K562 (cell line): ENCODE results near the gene ANO9. TPM values are rescaled to one million over a fixed set of nuclear protein-coding genes. Genes with fewer than 3 reads are reported as not detected.

Experiments used
- ARID1B ChIP-seq: fragments of 450-650 bp; IDR thresholded peaks from 2 replicates; pipeline ENCODE4 v1.6.1; 2016; ENCODE audit warnings: antibody characterized with exemption, mild to moderate bottlenecking, inconsistent platforms
- CBX1 ChIP-seq: sonication (generic); IDR thresholded peaks from 2 replicates; pipeline ENCODE4 v1.6.1; 2016; ENCODE audit warnings: antibody characterized with exemption, low read depth, mild to moderate bottlenecking
- HNRNPK ChIP-seq: fragments of 200-400 bp; formaldehyde crosslinking; IDR thresholded peaks from one replicate; pipeline ENCODE4 v1.6.1; 2018; ENCODE audit warnings: mild to moderate bottlenecking, low read depth, low read length; ENCODE audit not compliant: poor library complexity, severe bottlenecking
- HOXB6 ChIP-seq: fragments of 250-450 bp; sonication (Bioruptor Pico); IDR thresholded peaks from 2 replicates; pipeline ENCODE4 v1.5.1; 2022; ENCODE audit warnings: mild to moderate bottlenecking, borderline replicate concordance
- KLF1 ChIP-seq: fragments of 450-650 bp; IDR thresholded peaks from 2 replicates; pipeline ENCODE4 v1.6.1; 2016; ENCODE audit warnings: missing genetic modification characterization, missing compliant biosample characterization
- MAFF ChIP-seq: IDR thresholded peaks from 2 replicates; pipeline ENCODE4 v1.6.1; 2012; ENCODE audit warnings: low read length, improper control_type of control experiment
- MIER1 ChIP-seq: fragments of 450-650 bp; IDR thresholded peaks from 2 replicates; pipeline ENCODE4 v1.6.1; 2016; ENCODE audit warnings: antibody characterized with exemption, mild to moderate bottlenecking, low read depth
- NFE2 ChIP-seq: IDR thresholded peaks from 2 replicates; pipeline ENCODE4 v1.6.1; 2014; ENCODE audit warnings: antibody characterized with exemption, low read depth
- NFIC ChIP-seq: fragments of 450-650 bp; IDR thresholded peaks from 2 replicates; pipeline ENCODE4 v1.6.1; 2017; ENCODE audit warnings: mild to moderate bottlenecking, inconsistent platforms
- SMAD1 ChIP-seq: fragments of 150-350 bp; IDR thresholded peaks from 2 replicates; pipeline ENCODE4 v1.6.1; 2014; ENCODE audit warnings: low read length, low read depth; ENCODE audit not compliant: partially characterized antibody
- SRSF3 ChIP-seq: fragments of 200-400 bp; formaldehyde crosslinking; IDR thresholded peaks from 2 replicates; pipeline ENCODE4 v1.6.1; 2016; ENCODE audit warnings: mild to moderate bottlenecking, low read length, moderate library complexity; ENCODE audit not compliant: insufficient read depth
- TCF7 ChIP-seq: sonication (generic); IDR thresholded peaks from 2 replicates; pipeline ENCODE4 v1.6.1; 2016; ENCODE audit warnings: antibody characterized with exemption, borderline replicate concordance
- TFAM ChIP-seq: fragments of 250-450 bp; sonication (Bioruptor Pico); conservative IDR thresholded peaks from 2 replicates; pipeline ENCODE4 v1.5.0; 2021; ENCODE audit warnings: mild to moderate bottlenecking, moderate library complexity
- ZNF561 ChIP-seq: fragments of 450-650 bp; formaldehyde crosslinking; conservative IDR thresholded peaks from 2 replicates; pipeline ENCODE4 v1.4.0; 2020; ENCODE audit warnings: mild to moderate bottlenecking, moderate library complexity
- ZNF584 ChIP-seq: fragments of 200-800 bp; sonication (Bioruptor generic); IDR thresholded peaks from 2 replicates; pipeline ENCODE4 v1.6.1; 2016; ENCODE audit warnings: low read depth, mild to moderate bottlenecking, missing genetic modification characterization, missing compliant biosample characterization
- ZNF696 ChIP-seq: fragments of 250-450 bp; sonication (Bioruptor Pico); conservative IDR thresholded peaks from 2 replicates; pipeline ENCODE4 v1.4.0; 2020; ENCODE audit warnings: mild to moderate bottlenecking, moderate library complexity
- polyA plus RNA-seq, 8 experiments: library from polyadenylated mRNA; depleted of rRNA in 4 of 8; stranded (reverse) in 5 of 8; unstranded in 3 of 8; fragments of >200 nt; fragmentation: Nextera tagmentation in 2 of 8; fragmentation: Illumina TruSeq in 1 of 8; extraction: Ambion mirVana in 2 of 8; extraction: Trizol in 1 of 8; gene quantifications; 2 replicates each; pipeline versions ENCODE4 v1.2.1 to v1.2.3, GENCODE V29; 2011 to 2014; ENCODE audit warnings: inconsistent platforms in 1 of 8, missing spikeins in 1 of 8
- total RNA-seq, 7 experiments: library from RNA; depleted of rRNA in 6 of 7; stranded (reverse); fragments of >200 nt in 6 of 7; fragmentation: Illumina TruSeq in 2 of 7; extraction: Trizol in 2 of 7; gene quantifications; 2 replicates each; pipeline versions ENCODE4 v1.2.1 to v1.2.3, GENCODE V29; 2011 to 2021; ENCODE audit warnings: low replicate concordance in 1 of 7
- TF ChIP-seq, protein P1 (sequence below): sonication (generic); formaldehyde crosslinking; IDR thresholded peaks from 2 replicates; pipeline ENCODE4 v1.8.0; 2022; ENCODE audit warnings: mild to moderate bottlenecking, missing genetic modification reagents
- TF ChIP-seq, protein P2 (sequence below): fragments of 450-650 bp; IDR thresholded peaks from 2 replicates; pipeline ENCODE4 v1.6.1; 2016; ENCODE audit warnings: mild to moderate bottlenecking
- TF ChIP-seq, protein P3 (sequence below): sonication (generic); formaldehyde crosslinking; IDR thresholded peaks from 2 replicates; pipeline ENCODE4 v1.8.0; 2022; ENCODE audit warnings: missing genetic modification reagents, mild to moderate bottlenecking, borderline replicate concordance
- TF ChIP-seq, protein P4 (sequence below): fragments of 250-450 bp; sonication (Bioruptor Pico); IDR thresholded peaks from 2 replicates; pipeline ENCODE4 v1.4.0; 2020; ENCODE audit warnings: mild to moderate bottlenecking, moderate library complexity

ANO9 gene
- total and polyA plus RNA-seq, 9 of the 15 experiments (the other 6 are each of a cell fraction or from before 2014, with no cell fraction given): 0.20 to 14.5 (median 4.5) TPM

DNA sequence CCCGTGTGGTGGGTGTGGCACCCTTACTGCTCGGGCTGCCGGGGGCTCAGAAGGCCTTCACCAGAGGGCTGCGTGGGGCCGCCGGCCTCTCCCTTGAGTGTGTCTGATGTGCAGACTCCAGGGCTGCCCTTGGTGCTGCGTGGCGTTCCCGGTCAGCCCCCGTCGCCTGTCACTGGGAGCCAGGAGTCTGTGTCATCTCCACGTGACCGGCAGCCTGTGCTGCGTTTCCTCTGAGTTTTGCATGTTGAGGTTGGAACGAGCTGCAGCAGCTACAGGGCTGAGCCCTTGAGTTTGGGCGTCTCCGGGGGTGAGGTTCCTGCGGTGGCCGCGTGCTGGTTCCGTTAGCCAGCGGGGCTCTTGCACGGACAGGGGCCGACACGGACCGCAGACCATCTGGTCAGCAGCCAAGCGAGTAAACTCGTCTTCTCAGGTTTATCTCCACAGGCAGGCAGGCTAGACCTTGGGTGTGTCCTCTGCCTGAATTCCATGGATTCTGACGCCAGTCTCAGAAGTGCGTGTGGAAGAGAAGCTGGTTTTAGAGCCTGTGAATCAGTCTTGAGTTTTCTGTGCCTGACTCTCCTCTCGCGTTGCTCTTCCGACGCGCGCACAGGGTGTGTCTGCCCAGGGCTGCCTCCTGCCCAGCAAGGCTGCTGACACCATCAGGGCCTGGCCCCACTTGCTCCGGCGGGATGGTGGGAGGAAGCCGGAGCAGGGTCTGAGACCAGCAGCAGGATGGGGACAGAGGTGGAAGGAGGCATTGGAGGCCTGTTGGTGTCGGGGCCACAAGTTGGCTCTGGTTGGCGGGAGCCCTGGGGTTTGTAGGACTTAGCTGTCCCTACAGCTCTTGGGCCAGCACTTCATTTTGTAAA, 18.8 kb upstream of the ANO9 start (continued):
- TF ChIP-seq, protein P1, sequence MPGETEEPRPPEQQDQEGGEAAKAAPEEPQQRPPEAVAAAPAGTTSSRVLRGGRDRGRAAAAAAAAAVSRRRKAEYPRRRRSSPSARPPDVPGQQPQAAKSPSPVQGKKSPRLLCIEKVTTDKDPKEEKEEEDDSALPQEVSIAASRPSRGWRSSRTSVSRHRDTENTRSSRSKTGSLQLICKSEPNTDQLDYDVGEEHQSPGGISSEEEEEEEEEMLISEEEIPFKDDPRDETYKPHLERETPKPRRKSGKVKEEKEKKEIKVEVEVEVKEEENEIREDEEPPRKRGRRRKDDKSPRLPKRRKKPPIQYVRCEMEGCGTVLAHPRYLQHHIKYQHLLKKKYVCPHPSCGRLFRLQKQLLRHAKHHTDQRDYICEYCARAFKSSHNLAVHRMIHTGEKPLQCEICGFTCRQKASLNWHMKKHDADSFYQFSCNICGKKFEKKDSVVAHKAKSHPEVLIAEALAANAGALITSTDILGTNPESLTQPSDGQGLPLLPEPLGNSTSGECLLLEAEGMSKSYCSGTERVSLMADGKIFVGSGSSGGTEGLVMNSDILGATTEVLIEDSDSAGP (CRISPR knock-in tag): no peak
- TF ChIP-seq NFIC: peak; percentile 90
- TF ChIP-seq, protein P2, sequence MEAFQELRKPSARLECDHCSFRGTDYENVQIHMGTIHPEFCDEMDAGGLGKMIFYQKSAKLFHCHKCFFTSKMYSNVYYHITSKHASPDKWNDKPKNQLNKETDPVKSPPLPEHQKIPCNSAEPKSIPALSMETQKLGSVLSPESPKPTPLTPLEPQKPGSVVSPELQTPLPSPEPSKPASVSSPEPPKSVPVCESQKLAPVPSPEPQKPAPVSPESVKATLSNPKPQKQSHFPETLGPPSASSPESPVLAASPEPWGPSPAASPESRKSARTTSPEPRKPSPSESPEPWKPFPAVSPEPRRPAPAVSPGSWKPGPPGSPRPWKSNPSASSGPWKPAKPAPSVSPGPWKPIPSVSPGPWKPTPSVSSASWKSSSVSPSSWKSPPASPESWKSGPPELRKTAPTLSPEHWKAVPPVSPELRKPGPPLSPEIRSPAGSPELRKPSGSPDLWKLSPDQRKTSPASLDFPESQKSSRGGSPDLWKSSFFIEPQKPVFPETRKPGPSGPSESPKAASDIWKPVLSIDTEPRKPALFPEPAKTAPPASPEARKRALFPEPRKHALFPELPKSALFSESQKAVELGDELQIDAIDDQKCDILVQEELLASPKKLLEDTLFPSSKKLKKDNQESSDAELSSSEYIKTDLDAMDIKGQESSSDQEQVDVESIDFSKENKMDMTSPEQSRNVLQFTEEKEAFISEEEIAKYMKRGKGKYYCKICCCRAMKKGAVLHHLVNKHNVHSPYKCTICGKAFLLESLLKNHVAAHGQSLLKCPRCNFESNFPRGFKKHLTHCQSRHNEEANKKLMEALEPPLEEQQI: no peak
- TF ChIP-seq HNRNPK: no peak
- peak; percentile 96 for TF ChIP-seq KLF1 (tag)
- TF ChIP-seq ZNF561 (CRISPR knock-in tag): no peak
- no peak for TF ChIP-seq TCF7
- peak; percentile 90 for TF ChIP-seq ARID1B
- no peak for TF ChIP-seq HOXB6
- no peak for TF ChIP-seq ZNF696
- TF ChIP-seq TFAM (CRISPR knock-in tag): no peak
- peak; percentile 82; the same call in 1 of the 2 replicates for TF ChIP-seq ZNF584
- TF ChIP-seq SMAD1: no peak
- TF ChIP-seq, protein P3, sequence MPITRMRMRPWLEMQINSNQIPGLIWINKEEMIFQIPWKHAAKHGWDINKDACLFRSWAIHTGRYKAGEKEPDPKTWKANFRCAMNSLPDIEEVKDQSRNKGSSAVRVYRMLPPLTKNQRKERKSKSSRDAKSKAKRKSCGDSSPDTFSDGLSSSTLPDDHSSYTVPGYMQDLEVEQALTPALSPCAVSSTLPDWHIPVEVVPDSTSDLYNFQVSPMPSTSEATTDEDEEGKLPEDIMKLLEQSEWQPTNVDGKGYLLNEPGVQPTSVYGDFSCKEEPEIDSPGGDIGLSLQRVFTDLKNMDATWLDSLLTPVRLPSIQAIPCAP (CRISPR knock-in tag): no peak
- no peak for TF ChIP-seq MAFF
- TF ChIP-seq NFE2: no peak; the same call in 1 of the 2 replicates
- no peak for TF ChIP-seq SRSF3
- no peak for TF ChIP-seq MIER1
- 0 out of 2 replicates have a peak, but pooled peaks have one; percentile 53 for TF ChIP-seq CBX1
- TF ChIP-seq, protein P4, sequence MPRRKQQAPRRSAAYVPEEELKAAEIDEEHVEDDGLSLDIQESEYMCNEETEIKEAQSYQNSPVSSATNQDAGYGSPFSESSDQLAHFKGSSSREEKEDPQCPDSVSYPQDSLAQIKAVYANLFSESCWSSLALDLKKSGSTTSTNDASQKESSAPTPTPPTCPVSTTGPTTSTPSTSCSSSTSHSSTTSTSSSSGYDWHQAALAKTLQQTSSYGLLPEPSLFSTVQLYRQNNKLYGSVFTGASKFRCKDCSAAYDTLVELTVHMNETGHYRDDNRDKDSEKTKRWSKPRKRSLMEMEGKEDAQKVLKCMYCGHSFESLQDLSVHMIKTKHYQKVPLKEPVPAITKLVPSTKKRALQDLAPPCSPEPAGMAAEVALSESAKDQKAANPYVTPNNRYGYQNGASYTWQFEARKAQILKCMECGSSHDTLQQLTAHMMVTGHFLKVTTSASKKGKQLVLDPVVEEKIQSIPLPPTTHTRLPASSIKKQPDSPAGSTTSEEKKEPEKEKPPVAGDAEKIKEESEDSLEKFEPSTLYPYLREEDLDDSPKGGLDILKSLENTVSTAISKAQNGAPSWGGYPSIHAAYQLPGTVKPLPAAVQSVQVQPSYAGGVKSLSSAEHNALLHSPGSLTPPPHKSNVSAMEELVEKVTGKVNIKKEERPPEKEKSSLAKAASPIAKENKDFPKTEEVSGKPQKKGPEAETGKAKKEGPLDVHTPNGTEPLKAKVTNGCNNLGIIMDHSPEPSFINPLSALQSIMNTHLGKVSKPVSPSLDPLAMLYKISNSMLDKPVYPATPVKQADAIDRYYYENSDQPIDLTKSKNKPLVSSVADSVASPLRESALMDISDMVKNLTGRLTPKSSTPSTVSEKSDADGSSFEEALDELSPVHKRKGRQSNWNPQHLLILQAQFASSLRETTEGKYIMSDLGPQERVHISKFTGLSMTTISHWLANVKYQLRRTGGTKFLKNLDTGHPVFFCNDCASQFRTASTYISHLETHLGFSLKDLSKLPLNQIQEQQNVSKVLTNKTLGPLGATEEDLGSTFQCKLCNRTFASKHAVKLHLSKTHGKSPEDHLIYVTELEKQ: no peak
